Measurements from ENCODE around the gene SMCO1. TPM values are rescaled to one million over a fixed set of nuclear protein-coding genes. Genes with fewer than 3 reads are reported as not detected.

The SMCO1 gene
- total and polyA plus RNA-seq, 2 donors (not counting 3 experiments of a cell fraction or from before 2014, with no cell fraction given), result not detected

GRCh38 chr3:196517162-196517800 lies 2.1 kb upstream of the SMCO1 start:
- Histone ChIP-seq H2AFZ (ENCODE audit: low read depth, low read length) (no peak overlapping the region), H3K36me3 (ENCODE audit: control insufficient read depth in 2 of 2, extremely low read depth in 1 of 2, insufficient read depth in 2 of 2, low read length in 2 of 2) (no peaks in the 10 kb centered on the region), H3K4me2 (ENCODE audit: insufficient read depth, low read length) (no peak overlapping the region), H3K27me3 (ENCODE audit: control insufficient read depth in 2 of 2, insufficient read depth in 2 of 2, low read length in 2 of 2) (no peaks in the 10 kb centered on the region), H3K9me3 (replicated peaks; ENCODE audit: control insufficient read depth, insufficient read depth, low read length) (no peaks in the 10 kb centered on the region), H3K79me2 (ENCODE audit: control insufficient read depth, insufficient read depth, low read length) (no peaks in the 10 kb centered on the region), H3K27ac (ENCODE audit: insufficient read depth, low read depth, low read length) (no peak overlapping the region), H3K9ac (replicated peaks; ENCODE audit: extremely low read depth, insufficient read depth, low read length) (no peak overlapping the region), H3K9me1 (replicated peaks; ENCODE audit: control insufficient read depth, extremely low read depth, insufficient read depth, low read length) (no peaks in the 10 kb centered on the region), H3K4me3 (replicated peaks in 1 of 3; ENCODE audit: insufficient read depth in 1 of 3, low read depth in 1 of 3, low read length in 3 of 3) (no peak overlapping the region), H3K4me1 (ENCODE audit: control insufficient read depth, extremely low read depth, insufficient read depth, low read length) (no peaks in the 10 kb centered on the region), H4K20me1 (replicated peaks; ENCODE audit: control insufficient read depth, extremely low read depth, insufficient read depth, low read length) (no peaks in the 10 kb centered on the region)
- no TSS peak for BruUV-seq (replicated peaks)
- ChIA-PET POLR2A (no interaction called here), CTCF (interaction anchor here (0.7 to 1.4 kb wide), 6 partner anchors 8 to 444 kb away, joined by 3 read pairs; no protein-coding TSS in a partner anchor)
- intact Hi-C loops (cut with micrococcal nuclease) (loop anchor here (5.0 kb wide), 1 partner anchor 320 kb away; no protein-coding TSS in a partner anchor), dilution Hi-C loops (cut with MboI; ENCODE audit: extremely low pct_ligation_motif_present, low sequenced_read_pairs) (no loop called here)
- FAIRE-seq (no peak), DNase-seq (ENCODE audit: low read depth, low spot score) (no peak)
- no peak for TF ChIP-seq MYC (IDR thresholded peaks at IDR 0.05; ENCODE audit: low read depth, low read length)
- TF ChIP-seq FOS (IDR thresholded peaks at IDR 0.05; ENCODE audit: borderline replicate concordance, insufficient read depth, low read length), result no peak
- TF ChIP-seq JUN (IDR thresholded peaks at IDR 0.05; ENCODE audit: borderline replicate concordance, insufficient read depth, insufficient read length, low read depth), result no peak
- TF ChIP-seq POLR2A (IDR thresholded peaks at IDR 0.05; ENCODE audit: low read depth, low read length), result no peak
- TF ChIP-seq EZH2 (IDR thresholded peaks at IDR 0.05; ENCODE audit: borderline replicate concordance, low read depth, low read length, severe bottlenecking), result no peak

GRCh38 chr3:196514350-196514716 lies 813 bp downstream of the SMCO1 start:
- H4K20me1 ChIP-seq (replicated peaks; ENCODE audit: control insufficient read depth, extremely low read depth, insufficient read depth, low read length), result no peaks in the 10 kb centered on the region
- intact Hi-C loops (cut with micrococcal nuclease), result no loop called here
- H3K79me2 ChIP-seq (ENCODE audit: control insufficient read depth, insufficient read depth, low read length), result no peaks in the 10 kb centered on the region
- H3K27me3 ChIP-seq (ENCODE audit: control insufficient read depth in 2 of 2, insufficient read depth in 2 of 2, low read length in 2 of 2), result peaks cover 1% of the 10 kb centered on the region in 2 experiments
- no peaks in the 10 kb centered on the region for H3K36me3 ChIP-seq (ENCODE audit: control insufficient read depth in 2 of 2, extremely low read depth in 1 of 2, insufficient read depth in 2 of 2, low read length in 2 of 2)
- DNase-seq (ENCODE audit: low read depth, low spot score), result no peak
- no peak overlapping the region for H3K9ac ChIP-seq (replicated peaks; ENCODE audit: extremely low read depth, insufficient read depth, low read length)
- ChIA-PET CTCF (interaction anchor here (0.6 to 3.0 kb wide), 3 partner anchors 8 to 273 kb away, joined by 3 to 16 read pairs (median 4); no protein-coding TSS in a partner anchor), POLR2A (no interaction called here)
- dilution Hi-C loops (cut with MboI; ENCODE audit: extremely low pct_ligation_motif_present, low sequenced_read_pairs), result no loop called here
- H3K4me2 ChIP-seq (ENCODE audit: insufficient read depth, low read length), result no peak overlapping the region
- H3K4me1 ChIP-seq (ENCODE audit: control insufficient read depth, extremely low read depth, insufficient read depth, low read length), result no peaks in the 10 kb centered on the region
- no peak overlapping the region for H3K27ac ChIP-seq (ENCODE audit: insufficient read depth, low read depth, low read length)
- H3K9me1 ChIP-seq (replicated peaks; ENCODE audit: control insufficient read depth, extremely low read depth, insufficient read depth, low read length), result no peaks in the 10 kb centered on the region
- no peak overlapping the region for H3K4me3 ChIP-seq (replicated peaks in 1 of 3; ENCODE audit: insufficient read depth in 1 of 3, low read depth in 1 of 3, low read length in 3 of 3)
- FAIRE-seq, result no peak
- no peaks in the 10 kb centered on the region for H3K9me3 ChIP-seq (replicated peaks; ENCODE audit: control insufficient read depth, insufficient read depth, low read length)
- no TSS peak for BruUV-seq (replicated peaks)
- no peak overlapping the region for H2AFZ ChIP-seq (ENCODE audit: low read depth, low read length)
- TF ChIP-seq EZH2 (IDR thresholded peaks at IDR 0.05; ENCODE audit: borderline replicate concordance, low read depth, low read length, severe bottlenecking) (no peak), FOS (IDR thresholded peaks at IDR 0.05; ENCODE audit: borderline replicate concordance, insufficient read depth, low read length) (no peak), JUN (IDR thresholded peaks at IDR 0.05; ENCODE audit: borderline replicate concordance, insufficient read depth, insufficient read length, low read depth) (no peak), POLR2A (IDR thresholded peaks at IDR 0.05; ENCODE audit: low read depth, low read length) (no peak), MAX (IDR thresholded peaks at IDR 0.05; ENCODE audit: insufficient read depth, insufficient read length) (no peak), GATA2 (IDR thresholded peaks at IDR 0.05; ENCODE audit: insufficient read depth, insufficient read length, low read depth, low read length) (no peak), CTCF (IDR thresholded peaks at IDR 0.05; ENCODE audit: extremely low read depth in 1 of 2, insufficient read depth in 1 of 2, low read depth in 1 of 2, low read length in 2 of 2) (no peak), POLR2AphosphoS5 (IDR thresholded peaks at IDR 0.05; ENCODE audit: insufficient read depth, low read depth, low read length) (no peak), MYC (IDR thresholded peaks at IDR 0.05; ENCODE audit: low read depth, low read length) (no peak)

Data from endothelial cell of umbilical vein (primary cell).